NCI-H2081 (cell line): ENCODE data around the gene SUMO3.

Experiments used
- DNase-seq, 2 experiments: peaks; one replicate each; lab custom pipeline; 2025; lab: John Stamatoyannopoulos, UW

Gene SUMO3

GRCh38 chr21:44778499-44778911 lies 39.4 kb downstream of the SUMO3 start:
- DNase-seq, result no peak

DNA sequence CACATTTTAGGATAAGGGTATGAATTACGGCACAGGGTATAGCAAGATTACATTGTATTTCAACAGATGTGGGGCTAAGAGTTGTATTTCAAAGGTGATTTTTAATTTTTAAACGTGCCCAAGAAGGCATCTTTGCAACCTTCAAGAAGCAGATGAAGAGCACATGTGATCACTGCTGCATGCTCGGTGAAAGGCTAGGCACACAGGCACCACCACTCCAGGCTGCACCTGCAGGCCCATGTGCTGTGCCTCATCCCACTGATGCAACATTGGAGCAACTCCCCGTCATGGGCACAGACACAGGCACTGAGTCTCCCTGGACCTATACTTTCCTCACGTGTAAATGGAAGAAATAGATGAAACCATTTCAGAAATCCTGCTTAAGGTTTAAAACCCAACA lies 39.8 kb downstream of the SUMO3 start:
- DNase-seq, result no peak

GRCh38 chr21:44774972-44775371 lies 42.9 kb downstream of the SUMO3 start:
- DNase-seq, result no peak

DNA sequence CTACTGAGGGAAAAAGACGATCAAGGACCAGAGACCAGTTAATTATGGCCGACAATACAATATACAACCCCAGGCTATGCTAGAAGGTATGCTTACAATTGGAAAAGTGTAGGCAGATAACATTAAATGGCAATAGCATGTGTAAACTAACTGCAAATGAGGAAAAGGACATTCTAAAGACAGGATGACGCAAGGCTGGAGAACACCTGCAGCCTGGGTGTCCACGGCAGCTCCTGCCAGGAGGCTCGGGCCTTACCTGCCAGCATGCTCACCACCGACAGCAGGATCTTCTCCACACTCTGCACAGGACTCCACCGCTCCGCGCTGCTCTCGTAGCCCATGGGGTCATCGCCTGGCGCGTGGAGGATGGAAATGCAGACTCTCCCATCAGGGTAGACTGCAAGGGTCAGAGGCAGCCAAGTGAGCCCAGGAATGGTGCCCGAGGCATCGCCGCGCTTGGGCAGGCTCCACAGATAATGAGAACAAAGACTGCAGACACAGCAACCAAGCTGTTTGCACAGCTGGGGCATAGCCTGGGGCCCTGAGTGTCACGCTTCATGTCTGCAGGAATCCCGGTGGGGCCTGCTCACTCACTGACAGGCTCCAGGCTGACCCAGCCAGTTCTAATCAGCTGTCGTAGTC lies 44.5 kb downstream of the SUMO3 start:
- peak; percentile 68 to 90 for DNase-seq

DNA sequence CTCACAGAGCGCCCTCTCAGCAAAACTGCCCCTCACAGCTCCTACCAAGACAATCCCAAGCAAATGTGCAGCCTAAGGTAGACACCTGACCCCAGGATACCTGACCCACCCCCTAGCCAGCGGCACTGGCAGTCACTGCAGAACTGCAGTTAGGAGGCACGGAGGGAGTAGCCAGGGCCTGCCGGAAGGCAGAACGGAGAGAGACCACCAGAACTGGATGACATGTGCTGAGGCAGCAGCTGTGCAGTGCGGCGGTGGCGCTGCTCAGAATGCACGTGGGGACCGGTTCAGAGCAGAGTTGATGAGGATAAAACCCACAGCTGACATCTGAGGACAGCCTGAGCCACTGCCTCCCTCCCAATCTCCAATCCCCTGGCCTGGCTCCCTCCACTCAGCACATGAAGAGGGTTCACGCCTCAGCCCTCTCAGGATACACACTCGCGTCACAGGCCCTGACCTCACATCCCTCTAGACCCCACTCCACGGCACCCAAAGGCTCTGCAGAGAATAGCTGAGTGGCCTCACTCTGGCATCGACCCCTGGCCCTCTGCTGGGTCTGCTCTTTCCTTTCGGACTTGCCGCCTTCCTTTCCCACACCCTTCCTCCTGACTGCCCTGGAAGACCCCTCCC lies 45.9 kb downstream of the SUMO3 start:
- no peak for DNase-seq

GRCh38 chr21:44767834-44768831 lies 49.7 kb downstream of the SUMO3 start:
- DNase-seq, result peak in 1 of 2 experiments; percentile 49

GRCh38 chr21:44766818-44767354 lies 51.0 kb downstream of the SUMO3 start:
- DNase-seq, result no peak

DNA sequence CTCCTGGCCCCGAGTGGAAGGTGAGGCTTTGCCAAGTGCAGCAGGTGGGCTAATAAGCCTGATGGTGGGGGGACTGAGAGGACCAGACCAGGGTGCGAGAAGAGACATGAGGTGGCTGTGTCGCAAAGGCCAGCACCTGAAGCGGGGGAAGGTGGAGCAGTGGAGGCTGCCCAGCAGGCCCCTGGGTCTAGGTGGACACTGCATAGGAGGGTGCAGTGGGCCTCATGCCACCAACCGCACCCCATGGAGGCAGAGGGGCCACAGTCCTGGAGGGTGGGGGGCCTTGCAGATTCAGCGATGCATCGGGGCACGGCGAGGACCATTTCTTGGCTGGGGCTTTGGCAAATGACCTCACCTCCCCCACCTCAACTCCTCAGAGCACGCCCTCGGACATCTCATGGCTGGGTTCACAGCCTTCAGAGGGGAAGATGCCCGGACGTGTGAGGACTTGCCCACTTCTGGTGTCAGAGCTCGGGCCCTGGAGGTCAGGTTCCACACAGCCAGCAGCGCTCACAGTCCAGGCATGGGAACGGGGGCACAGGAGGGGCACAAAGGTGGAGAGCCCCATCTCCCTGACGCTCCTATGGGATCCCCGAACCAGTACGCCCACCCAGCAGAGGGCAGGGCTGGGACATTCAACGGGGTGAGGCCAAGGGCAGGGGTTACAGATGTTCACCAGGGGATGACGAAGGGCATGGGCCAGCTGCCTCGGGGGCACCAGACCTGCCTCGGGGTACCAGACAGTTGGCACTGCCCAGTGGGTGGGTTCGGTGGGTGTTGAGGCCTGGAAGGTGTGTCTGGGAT lies 51.6 kb downstream of the SUMO3 start:
- no peak for DNase-seq

DNA sequence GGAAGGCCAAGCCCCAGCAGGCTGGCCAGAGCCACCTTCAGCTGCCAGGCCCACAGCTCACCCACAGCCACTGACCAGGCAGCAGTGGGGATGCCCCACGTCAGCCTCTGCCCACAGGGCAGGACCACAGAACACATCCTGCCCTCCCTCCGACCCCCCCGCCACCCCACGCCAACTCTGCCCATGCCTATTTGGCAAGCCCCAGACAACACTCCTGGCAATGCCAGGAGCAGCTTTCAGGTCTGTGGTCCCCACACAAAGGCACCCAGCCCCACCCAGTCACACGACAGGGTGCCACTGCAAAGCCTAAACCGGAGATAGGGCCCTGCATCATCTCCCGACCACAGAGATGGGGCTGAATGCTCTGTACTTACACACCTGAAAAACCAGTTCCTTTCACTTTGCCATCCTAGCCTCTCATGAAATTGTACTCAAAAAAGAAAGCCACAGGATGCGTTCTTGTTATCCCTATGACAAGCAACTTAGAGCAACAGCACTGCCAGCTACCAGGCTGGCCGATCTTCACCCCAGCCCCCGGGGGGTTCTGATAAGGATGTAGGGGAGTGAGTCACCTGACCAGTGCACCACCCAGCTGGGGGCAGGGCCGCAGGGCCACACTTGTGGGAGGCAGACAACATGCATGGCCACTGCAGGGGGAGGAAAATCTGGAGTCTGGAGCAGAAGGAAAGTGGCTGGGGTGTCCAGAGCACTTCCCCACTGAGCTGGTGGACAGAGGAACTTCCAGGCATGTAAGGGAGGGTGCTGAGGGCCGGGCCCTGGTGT lies 52.4 kb downstream of the SUMO3 start:
- DNase-seq, result no peak

DNA sequence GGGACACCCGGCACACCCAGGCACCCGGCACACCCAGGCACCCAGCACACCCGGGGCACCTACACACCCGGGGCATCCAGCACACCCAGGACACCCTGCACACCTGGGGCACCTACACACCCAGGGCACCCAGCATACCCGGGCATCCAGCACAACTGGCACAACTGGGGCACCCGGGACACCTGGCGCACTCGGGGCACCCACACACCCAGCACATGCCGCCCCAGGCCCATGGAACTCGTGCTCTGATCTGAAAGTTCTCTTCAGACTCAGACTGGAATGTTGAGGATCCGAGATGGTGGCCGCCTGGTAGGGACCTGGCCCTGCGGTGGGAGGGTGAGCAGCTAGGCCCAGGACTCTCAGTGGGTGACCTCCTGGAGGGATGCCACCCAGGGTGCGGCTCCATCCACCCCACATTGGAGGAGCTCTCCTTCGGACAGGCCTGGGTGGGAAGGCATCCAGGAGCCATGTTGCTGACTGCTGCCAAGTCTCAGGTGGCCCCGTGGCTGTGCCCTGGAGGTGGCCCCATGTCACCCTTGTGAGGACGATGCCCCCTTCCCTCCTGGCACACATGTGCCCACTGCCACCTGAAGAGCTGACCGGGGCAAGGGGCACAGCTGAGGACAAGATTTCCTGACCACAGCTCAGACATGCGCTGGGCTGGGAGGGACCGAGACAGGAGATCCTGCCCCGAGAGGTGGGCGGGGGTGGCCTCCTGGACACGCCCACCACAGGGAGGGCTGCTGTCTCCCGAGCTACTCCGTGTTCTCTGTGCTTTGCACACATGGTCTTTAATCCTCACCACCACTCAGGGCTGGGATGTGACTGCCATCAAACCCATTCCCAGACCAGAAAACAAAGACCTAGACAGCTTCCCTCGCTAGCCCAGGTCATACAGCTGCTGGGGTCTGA lies 53.3 kb downstream of the SUMO3 start:
- DNase-seq, result no peak

GRCh38 chr21:44763451-44764318 lies 54.2 kb downstream of the SUMO3 start:
- DNase-seq, result no peak

DNA sequence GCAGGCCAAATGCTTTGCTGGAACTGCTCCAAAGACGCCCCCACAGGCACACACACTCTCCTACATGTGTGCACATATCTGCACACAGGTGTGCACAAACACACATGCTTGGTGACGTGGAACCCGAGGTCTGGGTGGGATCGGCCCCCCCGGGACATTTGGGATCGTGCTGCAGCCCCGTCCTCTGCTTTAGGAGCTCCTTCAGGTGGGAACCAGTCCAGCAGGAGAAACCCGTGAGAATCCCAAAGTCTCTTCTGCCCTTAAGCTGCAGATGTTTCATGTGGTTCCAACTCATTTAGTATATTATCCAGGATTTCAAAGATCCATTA lies 54.8 kb downstream of the SUMO3 start:
- no peak for DNase-seq

DNA sequence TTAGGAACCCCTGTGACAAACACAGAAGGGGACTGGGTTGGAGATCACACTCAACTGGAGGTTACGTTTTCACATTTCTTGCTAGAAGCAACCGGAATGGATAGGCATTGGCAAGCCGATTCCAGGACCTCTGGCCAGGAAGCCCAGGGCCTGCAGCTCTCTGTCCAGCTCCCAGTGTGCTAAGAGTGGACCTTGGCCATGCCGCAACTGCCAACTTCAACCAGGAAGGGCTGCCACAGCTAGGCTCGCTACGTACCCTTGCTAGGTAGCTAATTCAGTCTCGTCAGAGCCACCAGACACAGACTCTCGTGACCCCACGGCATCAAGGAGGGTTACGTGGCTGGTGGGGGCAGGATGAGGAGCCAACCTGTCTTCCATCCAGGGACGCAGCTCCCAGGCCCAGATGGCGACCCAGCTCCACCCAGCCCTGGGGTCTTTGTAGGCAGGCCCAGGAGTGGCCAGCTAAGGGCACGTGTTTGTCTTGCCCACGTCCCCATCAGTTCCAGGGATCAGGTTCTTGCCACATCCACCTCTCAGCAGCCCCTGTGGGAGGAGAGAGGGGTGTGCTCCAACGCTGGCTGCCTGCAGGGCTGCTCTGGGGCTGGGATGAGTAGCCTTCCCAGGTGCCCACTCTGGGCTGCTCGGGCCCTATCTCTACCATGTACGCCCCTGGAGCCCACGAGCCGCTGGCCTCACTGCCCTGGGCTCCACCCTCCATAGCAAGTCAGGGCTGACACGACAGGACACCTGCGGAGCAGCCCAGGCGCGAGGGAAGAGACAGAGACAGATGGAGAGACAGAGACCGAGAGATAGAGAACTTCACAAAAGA lies 55.4 kb downstream of the SUMO3 start:
- DNase-seq, result no peak

DNA sequence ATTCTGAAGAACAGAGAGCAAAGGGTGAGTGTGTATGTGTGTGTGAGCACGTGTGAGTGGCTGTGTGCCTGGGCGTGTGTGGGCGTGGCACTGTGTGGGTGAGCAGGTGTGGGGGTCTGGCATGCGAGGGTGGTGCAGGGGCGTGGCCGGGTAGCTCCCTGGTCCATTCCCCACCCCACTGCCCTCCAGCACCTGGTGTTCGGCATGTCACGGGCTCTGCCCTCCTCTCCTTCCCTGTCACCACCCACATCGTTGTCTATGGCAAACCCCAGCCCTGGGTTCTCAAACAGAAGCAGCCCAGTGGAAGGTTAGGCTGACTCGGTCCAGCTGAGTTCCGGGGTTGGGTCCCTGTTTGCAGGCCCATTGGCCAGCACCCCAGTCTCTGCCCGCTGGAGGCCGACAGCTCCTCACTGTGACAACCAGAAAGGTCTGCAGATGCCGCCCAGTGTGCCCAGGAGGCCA lies 56.1 kb downstream of the SUMO3 start:
- DNase-seq, result no peak

DNA sequence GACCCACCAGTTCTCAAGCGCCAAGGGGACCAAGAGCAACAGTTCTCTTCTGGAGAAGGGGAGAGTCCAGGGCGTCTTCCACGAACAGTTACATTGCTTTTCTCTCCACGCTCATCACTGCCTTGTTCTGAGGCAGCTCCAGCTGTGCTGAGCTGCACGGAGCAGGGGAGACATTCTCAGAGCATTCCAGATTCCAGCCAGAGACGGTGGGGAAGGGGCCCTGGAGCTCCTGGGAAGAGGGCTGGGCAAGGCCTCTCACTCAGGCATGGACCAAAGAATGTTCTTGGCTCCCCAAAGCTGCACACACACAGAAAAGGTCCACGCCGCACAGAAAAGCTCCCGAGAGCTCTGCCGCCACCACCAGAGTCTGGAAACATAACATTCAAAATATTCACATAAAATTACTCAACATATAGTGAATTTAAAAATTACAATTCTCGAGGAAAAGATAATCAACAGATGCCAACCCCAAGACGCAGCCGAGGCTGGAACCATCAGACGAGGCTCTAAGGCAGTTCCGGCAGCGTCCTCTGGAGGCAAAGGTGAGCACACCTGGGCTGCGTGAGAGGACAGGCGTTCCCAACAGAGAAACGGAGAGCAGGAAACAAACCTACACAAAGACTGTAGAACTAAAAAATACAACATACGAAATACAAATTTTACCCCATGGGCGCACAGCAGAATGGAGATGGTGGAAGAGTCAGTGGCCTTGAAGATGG lies 56.7 kb downstream of the SUMO3 start:
- DNase-seq, result no peak

GRCh38 chr21:44760376-44760775 lies 57.5 kb downstream of the SUMO3 start:
- no peak for DNase-seq

GRCh38 chr21:44759628-44760285 lies 58.1 kb downstream of the SUMO3 start:
- no peak for DNase-seq
